ENCODE results near the gene TOMM34.

TOMM34 gene

DNA sequence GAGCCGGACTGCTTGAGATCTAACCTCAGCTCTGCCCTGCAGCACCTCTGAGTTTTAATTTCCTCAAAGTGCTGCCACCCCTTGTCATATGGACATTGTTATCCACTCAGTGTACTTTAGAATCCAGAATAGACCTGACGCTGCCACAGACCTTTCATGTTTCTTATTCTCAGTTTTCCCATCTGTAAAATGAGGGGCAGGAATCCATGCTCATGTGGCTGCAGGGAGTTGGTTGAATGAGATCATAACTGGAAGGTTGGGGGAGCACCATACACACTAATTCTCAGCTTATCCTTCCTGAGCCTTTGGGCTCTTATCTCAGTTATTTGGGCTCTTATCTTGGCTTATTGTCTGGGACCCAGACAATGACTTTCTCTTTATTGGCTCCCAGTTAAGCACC is 48.0 kb downstream of the TOMM34 start:
- in situ Hi-C loops (cut with MboI; ENCODE audit: low pct_unique_long_range_greater_than_20kb, low sequenced_read_pairs, unreplicated experiment): no loop called here
- DNase-seq (ENCODE audit: low spot score): no peak
- TF ChIP-seq, protein P1, sequence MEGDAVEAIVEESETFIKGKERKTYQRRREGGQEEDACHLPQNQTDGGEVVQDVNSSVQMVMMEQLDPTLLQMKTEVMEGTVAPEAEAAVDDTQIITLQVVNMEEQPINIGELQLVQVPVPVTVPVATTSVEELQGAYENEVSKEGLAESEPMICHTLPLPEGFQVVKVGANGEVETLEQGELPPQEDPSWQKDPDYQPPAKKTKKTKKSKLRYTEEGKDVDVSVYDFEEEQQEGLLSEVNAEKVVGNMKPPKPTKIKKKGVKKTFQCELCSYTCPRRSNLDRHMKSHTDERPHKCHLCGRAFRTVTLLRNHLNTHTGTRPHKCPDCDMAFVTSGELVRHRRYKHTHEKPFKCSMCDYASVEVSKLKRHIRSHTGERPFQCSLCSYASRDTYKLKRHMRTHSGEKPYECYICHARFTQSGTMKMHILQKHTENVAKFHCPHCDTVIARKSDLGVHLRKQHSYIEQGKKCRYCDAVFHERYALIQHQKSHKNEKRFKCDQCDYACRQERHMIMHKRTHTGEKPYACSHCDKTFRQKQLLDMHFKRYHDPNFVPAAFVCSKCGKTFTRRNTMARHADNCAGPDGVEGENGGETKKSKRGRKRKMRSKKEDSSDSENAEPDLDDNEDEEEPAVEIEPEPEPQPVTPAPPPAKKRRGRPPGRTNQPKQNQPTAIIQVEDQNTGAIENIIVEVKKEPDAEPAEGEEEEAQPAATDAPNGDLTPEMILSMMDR (IDR thresholded peaks at IDR 0.05; ENCODE audit: extremely low read depth, insufficient read depth, missing control alignments): no peak

DNA sequence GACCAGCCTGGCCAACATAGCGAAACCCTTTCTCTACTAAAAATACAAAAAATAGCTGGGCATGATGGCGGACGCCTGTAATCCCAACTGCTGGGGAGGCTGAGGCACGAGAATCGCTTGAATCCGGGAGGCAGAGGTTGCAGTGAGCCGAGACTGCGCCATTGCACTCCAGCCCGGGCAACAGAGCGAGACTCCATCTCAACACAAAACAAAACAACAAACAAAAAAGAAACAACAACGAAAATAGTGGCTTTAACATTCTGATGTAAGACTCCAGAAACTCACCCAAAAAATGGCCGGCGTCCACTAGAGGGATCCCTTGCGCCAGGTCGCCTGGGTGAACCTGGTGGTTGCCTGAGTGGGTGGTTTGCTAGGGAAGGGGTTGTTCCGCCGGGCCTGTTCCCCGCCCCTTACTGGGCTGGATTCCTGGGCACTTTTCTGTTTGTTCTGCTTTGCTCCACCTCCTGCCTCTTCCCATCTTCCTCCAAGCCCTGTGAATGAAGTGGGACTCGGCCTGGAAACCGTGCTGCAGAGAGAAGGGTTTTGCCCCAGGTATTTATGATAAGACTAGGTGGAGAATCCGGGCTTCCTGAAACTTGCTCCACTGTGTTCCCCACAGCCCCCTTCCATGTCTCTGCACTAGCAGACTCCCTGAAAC is 48.8 kb downstream of the TOMM34 start:
- TF ChIP-seq, protein P1 (IDR thresholded peaks at IDR 0.05; ENCODE audit: extremely low read depth, insufficient read depth, missing control alignments): peak; percentile 69
- peak; percentile 76 for DNase-seq (ENCODE audit: low spot score)
- in situ Hi-C loops (cut with MboI; ENCODE audit: low pct_unique_long_range_greater_than_20kb, low sequenced_read_pairs, unreplicated experiment): no loop called here

DNA sequence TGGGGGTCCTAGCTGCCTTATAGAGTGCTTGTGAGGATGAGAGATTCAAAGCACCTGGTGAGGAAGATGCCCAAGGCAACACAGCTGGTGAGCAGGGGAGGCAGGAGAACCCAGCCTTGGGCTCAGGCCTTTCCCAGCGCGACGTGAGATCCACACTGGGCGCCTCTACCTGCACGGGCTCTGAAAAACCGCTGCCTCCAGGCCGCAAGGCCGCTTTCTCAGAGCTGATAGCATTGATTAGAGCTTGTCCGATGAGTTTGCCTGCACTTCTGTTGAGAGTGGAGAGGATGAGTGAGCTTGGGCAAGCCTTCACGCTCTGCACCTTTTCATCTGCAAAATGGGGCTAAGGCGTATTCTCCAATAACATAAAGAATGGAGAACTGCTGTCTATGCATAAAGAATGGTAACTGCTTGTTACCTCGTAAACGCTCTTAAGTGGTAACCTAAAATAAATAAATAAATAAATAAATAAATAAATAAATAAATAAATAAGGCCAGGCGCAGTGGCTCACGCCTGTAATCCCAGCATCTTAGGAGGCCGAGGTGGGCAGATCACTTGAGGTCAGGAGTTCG is 49.4 kb downstream of the TOMM34 start:
- TF ChIP-seq, protein P1 (IDR thresholded peaks at IDR 0.05; ENCODE audit: extremely low read depth, insufficient read depth, missing control alignments): no peak
- DNase-seq (ENCODE audit: low spot score): no peak
- in situ Hi-C loops (cut with MboI; ENCODE audit: low pct_unique_long_range_greater_than_20kb, low sequenced_read_pairs, unreplicated experiment): no loop called here

DNA sequence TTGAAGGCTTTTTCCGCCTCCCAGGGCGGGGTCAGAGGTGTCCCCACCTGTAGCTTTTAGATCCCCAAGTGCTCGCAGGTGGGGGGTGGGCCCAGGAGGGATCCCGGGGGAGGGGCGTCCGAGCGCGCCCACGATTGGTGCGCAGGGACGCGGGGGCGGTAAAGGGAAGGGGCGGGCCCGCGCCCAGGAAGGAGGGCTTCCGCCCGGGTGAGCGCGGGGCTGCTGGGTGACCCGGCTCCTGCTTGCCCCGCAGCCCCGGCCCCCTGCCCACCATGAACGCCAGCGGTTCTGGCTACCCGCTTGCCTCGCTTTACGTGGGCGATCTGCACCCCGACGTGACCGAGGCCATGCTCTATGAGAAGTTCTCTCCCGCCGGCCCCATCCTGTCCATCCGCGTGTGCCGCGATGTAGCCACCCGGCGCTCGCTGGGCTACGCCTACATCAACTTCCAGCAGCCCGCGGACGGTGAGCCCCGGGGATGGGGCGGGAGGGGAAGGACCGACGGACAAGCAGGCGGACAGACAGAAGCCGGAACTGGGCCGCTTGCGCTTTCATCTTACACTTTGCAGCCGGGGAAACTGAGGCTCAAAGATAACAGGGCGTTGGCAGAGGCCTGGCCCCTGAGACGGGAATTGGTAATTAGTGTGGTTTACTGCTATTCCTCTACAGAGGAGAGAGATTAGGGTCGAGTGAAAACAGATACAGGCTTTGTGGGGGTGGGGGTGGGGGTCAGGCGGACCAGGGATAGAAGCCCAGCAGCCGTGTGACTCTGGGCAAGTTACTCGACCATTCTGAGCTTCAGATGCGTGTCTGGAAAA is 50.1 kb downstream of the TOMM34 start, which contains the start of gene PABPC1L:
TSS of gene PABPC1L (plus strand) at position 189 of the 818 bp plus-strand sequence. CDS start at position 273, 84 bp downstream.
- in situ Hi-C loops (cut with MboI; ENCODE audit: low pct_unique_long_range_greater_than_20kb, low sequenced_read_pairs, unreplicated experiment): no loop called here
- DNase-seq (ENCODE audit: low spot score): peak; percentile 91
- TF ChIP-seq, protein P1 (IDR thresholded peaks at IDR 0.05; ENCODE audit: extremely low read depth, insufficient read depth, missing control alignments): no peak

DNA sequence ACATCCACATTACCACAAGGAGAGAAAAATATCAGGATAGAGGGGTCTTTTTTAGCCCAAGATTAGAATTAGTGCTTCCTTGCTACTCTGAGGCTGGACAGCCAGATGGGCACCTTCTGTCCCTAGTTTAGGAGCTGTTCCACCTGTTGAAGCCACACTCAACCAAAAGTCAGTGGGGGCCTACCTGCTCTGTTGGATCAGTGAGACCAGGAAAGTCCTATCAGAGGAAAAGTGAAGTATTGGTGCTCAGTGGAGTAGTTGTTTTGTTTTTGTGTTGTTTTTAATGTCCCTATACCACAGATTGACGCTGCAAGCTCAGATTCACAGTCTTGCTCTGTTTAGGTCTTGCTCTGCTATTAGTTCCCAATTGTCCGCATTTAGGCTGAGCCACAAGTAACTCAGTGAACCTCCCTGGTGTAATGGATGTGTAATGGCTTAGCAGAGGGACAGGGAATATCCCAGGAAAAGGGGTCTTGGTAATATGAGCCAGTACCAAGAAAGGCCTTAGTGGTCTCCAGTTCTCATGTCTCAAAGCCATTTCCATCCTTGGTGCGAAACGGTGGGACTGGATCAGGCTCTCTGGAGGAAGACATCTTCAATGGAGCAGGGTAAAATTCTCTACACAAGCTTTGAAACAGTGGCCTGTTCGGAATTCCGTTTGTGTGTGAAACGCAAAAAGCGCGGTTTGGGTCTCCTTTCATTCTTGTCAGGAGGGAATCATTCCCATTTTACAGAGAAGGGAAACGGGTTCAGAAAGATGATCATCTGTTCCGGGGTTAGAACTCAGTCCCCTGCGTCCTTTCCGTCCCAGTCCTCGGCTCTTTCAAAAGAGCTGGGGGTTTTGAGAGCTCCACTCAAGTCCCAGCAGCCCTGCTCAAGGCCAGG is 51.0 kb downstream of the TOMM34 start:
- no peak for DNase-seq (ENCODE audit: low spot score)
- TF ChIP-seq, protein P1 (IDR thresholded peaks at IDR 0.05; ENCODE audit: extremely low read depth, insufficient read depth, missing control alignments): no peak
- in situ Hi-C loops (cut with MboI; ENCODE audit: low pct_unique_long_range_greater_than_20kb, low sequenced_read_pairs, unreplicated experiment): no loop called here

DNA sequence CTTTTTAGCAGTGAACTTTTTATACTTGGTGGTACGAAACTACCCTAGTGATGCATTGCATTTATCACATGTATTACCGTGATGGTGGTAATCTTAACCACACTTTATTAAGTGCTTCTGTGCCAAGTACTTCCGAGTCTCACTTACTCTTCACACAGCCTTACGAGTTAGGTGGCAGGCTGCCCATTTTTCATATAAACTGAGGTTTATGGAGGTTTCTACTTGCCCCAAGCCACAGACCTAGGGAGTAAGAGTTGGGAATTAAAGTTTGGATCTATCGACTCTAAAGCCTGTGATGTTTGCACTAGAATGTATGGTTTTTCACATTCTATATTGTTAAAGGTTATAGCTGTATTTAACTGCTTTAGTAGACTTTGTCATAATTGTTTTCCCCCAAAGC is 55.8 kb downstream of the TOMM34 start:
- TF ChIP-seq, protein P1 (IDR thresholded peaks at IDR 0.05; ENCODE audit: extremely low read depth, insufficient read depth, missing control alignments): no peak
- in situ Hi-C loops (cut with MboI; ENCODE audit: low pct_unique_long_range_greater_than_20kb, low sequenced_read_pairs, unreplicated experiment): no loop called here
- no peak for DNase-seq (ENCODE audit: low spot score)

All from GM13977 (cell line).